ENCODE measurements around the gene ARG2.

DNA sequence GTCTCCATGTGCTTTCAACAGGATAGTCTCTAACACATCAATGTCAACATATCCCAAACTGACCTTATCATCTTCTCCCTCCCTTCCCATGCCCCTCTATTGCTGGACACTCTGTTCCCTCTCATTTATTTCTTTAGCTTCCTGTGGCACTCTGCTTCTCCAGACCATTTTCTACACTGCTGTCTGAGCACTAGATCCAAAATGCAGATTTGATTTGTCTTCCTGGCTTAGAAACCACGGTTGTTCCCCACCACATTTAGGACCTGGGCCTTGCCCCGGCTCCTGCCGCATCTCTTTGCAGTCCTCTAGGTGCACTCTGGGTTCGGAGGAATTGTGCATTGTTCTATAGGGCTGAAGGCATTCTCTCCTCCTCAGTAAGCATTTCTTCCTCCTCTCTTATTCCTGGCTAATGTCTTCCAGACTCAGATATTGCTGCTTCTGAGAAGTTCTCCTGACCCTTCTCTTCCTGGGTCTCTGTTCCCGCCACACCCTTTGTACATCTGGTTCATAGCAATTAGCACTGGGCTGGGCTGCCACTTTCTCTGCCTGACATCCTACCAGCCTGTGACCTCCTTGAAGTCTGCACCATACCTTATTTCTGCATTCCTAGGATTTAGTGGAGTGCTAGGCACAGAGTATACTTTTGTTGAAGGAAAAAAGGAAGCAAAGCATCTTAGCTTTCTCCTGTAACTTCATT lies 13.9 kb downstream of the ARG2 start:
- TF ChIP-seq ZFP3 (CRISPR knock-in tag; IDR thresholded peaks at IDR 0.05), result no peak
- no peak for TF ChIP-seq ARNTL (CRISPR knock-in tag; IDR thresholded peaks at IDR 0.05; ENCODE audit: borderline replicate concordance, low read depth)
- TF ChIP-seq ZNF565 (CRISPR knock-in tag; conservative IDR thresholded peaks at IDR 0.05; ENCODE audit: low read depth), result no peak
- no peak for TF ChIP-seq ZFP30 (CRISPR knock-in tag; IDR thresholded peaks at IDR 0.05)
- no peak for TF ChIP-seq CSDC2 (CRISPR knock-in tag; IDR thresholded peaks at IDR 0.05)
- TF ChIP-seq, protein P1, sequence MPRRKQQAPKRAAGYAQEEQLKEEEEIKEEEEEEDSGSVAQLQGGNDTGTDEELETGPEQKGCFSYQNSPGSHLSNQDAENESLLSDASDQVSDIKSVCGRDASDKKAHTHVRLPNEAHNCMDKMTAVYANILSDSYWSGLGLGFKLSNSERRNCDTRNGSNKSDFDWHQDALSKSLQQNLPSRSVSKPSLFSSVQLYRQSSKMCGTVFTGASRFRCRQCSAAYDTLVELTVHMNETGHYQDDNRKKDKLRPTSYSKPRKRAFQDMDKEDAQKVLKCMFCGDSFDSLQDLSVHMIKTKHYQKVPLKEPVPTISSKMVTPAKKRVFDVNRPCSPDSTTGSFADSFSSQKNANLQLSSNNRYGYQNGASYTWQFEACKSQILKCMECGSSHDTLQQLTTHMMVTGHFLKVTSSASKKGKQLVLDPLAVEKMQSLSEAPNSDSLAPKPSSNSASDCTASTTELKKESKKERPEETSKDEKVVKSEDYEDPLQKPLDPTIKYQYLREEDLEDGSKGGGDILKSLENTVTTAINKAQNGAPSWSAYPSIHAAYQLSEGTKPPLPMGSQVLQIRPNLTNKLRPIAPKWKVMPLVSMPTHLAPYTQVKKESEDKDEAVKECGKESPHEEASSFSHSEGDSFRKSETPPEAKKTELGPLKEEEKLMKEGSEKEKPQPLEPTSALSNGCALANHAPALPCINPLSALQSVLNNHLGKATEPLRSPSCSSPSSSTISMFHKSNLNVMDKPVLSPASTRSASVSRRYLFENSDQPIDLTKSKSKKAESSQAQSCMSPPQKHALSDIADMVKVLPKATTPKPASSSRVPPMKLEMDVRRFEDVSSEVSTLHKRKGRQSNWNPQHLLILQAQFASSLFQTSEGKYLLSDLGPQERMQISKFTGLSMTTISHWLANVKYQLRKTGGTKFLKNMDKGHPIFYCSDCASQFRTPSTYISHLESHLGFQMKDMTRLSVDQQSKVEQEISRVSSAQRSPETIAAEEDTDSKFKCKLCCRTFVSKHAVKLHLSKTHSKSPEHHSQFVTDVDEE (CRISPR knock-in tag; IDR thresholded peaks at IDR 0.05), result no peak
